ENCODE measurements around the gene SLC27A2.

SLC27A2 gene

GRCh38 chr15:50244959-50245624, 63.1 kb downstream of the SLC27A2 start:
- no peak for DNase-seq

DNA sequence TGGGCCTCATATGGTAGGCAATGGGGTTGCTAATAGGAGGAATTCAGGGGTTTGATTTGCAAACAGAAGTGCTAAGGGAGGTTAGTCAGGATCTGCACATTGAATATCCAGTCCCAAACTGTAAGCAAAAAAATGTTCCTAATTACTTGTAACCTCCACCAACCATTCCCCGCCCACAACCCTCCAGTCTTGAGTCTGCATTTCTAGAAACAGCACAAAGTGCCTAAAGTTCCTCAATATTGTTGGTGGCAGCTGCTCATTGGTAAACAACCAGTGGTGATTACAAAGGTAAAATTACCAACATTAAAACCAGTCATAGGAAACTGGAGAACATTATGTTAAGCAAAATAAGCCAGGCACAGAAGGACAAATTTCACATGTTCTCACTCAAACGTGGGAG, 64.6 kb downstream of the SLC27A2 start:
- no peak for DNase-seq

- DNase-seq = no peak
Measured at GRCh38 chr15:50247819-50248655, 66.0 kb downstream of the SLC27A2 start.

- DNase-seq = no peak
Measured at GRCh38 chr15:50248994-50249582, 67.1 kb downstream of the SLC27A2 start.

DNA sequence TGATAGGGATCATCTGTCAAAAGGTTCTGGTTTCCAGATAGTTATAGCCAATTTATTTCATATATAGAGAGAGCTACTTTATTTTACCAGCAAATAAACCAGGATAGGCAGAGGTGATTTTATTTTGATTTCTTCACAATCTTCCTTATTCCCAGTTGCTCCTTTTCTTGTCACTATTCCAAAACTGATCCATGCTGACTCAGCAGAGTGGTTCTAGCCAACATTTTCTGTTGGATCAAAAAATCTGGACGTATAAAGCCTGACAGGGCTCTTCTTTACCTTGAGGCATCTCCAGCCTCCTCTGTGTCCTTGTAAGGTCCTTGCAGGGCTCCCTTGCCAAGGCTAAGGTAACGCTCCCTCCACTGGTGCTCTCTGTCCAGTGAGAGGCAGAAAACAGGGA, 67.7 kb downstream of the SLC27A2 start:
- DNase-seq = no peak

DNA sequence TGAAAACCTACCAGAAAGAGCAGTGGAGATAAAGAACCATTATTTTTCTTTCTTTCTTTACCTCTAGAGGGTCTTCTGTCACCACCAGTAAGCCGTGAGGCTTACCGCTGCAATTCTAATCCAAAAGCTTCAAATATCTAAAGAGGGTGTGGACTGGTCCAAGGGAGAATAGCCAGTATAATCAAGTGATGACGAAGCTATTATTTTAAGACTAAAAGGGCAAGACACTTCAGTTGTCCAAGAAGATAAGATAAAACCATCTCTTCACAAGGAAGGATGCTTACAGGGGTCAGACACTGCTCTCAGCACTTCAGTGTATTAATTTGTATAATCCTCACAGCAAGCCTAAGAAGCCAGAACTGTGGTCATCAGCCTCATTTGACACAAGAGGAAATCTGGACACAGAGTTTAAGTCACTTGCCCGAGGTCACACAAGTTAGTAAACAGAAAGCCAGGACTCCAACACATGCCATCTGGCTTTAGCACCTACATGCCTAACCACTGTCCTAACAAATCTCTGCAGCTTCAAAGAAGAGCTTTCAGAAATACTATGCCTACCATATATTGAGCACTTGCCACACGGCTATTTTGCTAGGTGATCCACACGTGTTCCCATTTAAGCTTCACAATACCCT, 68.9 kb downstream of the SLC27A2 start:
- no peak for DNase-seq

- no peak for DNase-seq
Measured at GRCh38 chr15:50251638-50252182, 69.7 kb downstream of the SLC27A2 start.

DNA sequence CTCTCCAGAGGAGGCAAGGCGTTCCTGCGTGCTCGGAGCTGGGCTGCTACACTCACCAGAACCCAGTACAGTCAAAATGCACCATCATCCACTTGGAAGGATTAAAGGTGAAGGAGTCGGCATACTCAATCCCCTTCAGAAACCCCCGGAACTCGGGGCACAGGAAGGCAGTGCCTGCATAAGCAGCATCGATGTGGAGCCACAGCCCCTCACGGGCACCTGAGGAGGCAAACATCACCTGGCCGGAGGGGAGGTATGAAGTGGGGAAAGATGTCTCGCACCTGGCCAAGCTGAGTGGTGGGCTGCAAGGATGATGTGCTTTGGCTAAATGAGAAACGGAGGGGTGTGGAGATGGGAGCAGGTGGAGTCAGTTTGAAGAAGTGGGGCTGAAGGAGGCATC, 70.6 kb downstream of the SLC27A2 start:
- no peak for DNase-seq

- DNase-seq = no peak
Measured at GRCh38 chr15:50256188-50257041, 74.4 kb downstream of the SLC27A2 start.

DNA sequence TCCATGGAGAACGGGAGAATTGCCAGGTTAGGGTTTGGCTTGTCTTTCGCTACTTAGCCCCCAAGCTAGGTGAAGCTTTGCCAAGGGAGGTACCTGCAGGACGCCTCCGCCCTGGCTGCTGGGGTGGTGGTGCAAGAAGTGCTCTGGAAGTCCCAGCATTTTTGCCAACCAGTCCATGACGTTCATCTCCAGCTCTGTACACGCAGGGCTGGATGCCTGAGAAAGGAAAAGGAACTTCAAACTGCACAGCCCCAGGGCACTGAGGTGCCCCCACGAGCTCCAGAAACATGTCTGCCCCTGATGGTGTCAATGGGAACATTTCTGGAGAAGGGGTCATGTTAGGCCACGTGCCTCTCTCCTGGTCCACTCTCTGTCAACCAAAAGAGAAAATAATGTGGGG, 75.3 kb downstream of the SLC27A2 start:
- DNase-seq = no peak

DNA sequence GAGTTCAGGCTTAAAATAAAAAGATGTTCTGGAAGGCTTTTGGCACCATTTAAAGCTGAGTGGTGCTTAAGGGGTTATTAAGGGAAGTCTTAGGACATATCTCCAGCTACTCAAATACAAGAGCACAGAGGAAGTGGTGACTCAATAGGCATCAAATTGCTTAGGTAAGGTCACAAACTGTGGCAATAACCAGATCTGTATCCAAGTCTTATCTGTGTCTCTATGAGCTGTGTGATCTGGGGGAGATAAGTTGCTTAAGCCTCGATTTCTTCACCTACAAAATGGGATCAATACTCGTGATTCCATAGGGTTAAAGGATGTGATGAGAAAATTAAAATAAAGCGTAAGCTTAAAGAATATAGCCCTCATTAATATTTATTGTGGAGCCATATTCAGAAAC, 75.9 kb downstream of the SLC27A2 start:
- no peak for DNase-seq

DNA sequence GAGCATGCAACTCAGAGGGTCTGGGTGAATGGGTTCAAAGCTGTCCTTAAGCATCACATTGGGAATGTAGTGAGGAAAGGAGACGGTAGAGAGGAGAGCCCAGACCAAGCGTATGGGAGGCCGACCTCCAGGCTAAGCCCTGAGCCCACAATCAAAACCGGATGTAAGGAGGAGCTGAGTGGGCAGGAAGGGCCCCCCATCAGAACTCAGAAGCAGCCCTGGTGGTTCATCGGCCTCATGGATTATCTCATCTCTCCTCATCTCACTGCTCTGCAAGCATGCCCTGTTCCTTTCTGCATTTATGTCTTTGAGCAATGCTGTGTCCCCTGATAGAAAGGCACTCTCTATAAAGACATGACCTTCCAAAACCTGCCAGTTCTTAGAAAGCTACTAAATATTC, 77.3 kb downstream of the SLC27A2 start:
- no peak for DNase-seq

- no peak for DNase-seq
Measured at GRCh38 chr15:50260969-50261496, 79.0 kb downstream of the SLC27A2 start.

DNA sequence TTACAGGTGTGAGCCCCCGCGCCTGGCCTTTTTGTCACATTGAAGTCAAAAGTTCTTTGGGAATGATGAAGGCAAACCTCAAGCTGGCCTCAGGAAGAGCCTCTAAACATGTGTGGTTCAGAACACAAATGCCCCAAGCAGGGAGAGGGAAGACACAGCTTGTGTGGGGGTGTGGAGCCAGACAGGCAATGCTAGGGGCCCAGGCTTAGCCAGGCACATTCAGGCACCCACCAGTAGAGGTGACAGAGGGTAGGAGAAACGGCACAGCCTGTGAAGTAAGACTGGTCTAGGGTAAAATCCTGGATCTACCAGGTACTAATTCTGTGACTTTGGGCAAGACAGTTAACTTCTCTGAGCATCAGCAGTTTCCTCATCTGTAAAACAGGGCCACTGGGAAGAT, 80.0 kb downstream of the SLC27A2 start:
- no peak for DNase-seq

GRCh38 chr15:50262533-50262932, 80.5 kb downstream of the SLC27A2 start:
- no peak for DNase-seq

- DNase-seq = no peak
Measured at GRCh38 chr15:50265620-50266019, 83.6 kb downstream of the SLC27A2 start, which contains the start of gene HDC. TSS of gene HDC (minus strand) at chr15:50265726. CDS start at chr15:50265623, 103 bp downstream.

- DNase-seq = no peak
Measured at GRCh38 chr15:50267577-50267976, 85.6 kb downstream of the SLC27A2 start.

GRCh38 chr15:50275091-50275490, 93.1 kb downstream of the SLC27A2 start:
- no peak for DNase-seq

DNA sequence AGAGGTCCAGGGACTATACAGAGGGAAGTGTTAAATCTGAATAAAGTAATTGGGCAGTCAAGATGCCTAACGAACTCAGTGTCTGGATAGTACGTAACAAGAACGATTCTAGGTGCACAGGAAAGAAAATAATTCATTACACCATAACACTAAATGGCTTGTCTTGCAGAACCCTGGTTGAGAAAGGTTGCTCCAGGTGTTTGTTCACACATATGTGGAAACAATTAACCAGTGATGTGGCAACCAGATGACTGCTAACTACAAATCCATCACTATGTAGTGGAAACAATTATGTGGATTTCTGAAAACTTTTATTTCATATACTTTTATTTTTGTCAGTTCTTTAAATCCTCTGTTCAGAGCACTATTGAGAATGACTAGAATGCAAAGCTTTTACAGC, 93.9 kb downstream of the SLC27A2 start:
- no peak for DNase-seq

DNA sequence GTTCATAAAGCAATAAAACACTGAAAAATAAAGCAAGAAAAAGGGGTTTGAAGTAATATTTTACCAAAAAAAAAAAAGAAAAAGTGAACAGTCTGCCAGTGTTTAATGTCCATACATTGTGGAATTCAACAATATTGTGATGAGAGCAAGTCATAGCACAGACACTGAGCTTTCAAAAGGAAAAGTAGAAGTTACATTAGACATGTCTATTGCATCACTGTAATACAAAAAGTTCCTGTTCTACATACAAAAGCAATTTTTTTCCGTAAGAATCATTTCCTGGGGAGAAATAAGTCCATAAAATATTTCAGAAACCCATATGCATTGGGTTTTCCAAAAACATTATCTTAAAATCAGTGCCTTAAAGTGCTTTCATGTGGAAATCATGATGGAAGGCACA, 95.4 kb downstream of the SLC27A2 start:
- no peak for DNase-seq

GRCh38 chr15:50278496-50278895, 96.5 kb downstream of the SLC27A2 start:
- no peak for DNase-seq

DNA sequence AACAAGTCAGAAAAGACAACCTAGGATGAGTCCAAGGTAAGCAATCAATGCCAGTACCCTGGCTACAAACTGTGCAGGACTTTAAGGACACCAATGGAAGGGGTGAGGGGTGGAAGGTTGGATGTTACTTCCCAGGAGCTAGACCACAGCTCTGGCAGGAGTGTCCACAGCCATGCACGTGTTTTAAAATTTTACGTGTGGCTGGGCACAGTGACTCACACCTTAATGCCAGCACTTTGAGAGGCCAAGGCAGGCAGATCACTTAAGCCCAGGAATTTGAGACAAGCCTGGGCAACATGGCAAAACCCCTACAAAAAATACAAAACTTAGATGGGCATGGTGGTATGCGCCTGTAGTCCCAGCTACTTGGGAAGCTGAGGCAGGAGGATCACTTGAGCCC, 98.3 kb downstream of the SLC27A2 start:
- no peak for DNase-seq

All from NCI-H774 (cell line).